Common myeloid progenitor, CD34-positive (primary cell): ENCODE data around the gene HERC3.

Experiments used
- CTCF ChIA-PET: fragments of 350-600 bp; sonication (Branson Sonifier 250); formaldehyde crosslinking; loops from one replicate; lab custom pipeline; 2021; ENCODE audit warnings: antibody characterized with exemption; lab: Charles Lee
- POLR2A ChIA-PET: fragments of 350-600 bp; sonication (Branson Sonifier 250); formaldehyde crosslinking; loops from one replicate; lab custom pipeline; 2021; ENCODE audit warnings: antibody characterized with exemption; lab: Charles Lee
- DNase-seq, 3 donors: peaks; one replicate each; pipeline versions ENCODE4 v3.0.0 to v3.0.0-alpha.2; 2013
- H3K27ac ChIP-seq, 2 experiments: 1 replicate in 1 of 2; 2 replicates in 1 of 2; pipeline ENCODE4 v1.7.0; 2013; ENCODE audit warnings: inconsistent platforms in 2 of 2, low read length in 2 of 2, mild to moderate bottlenecking in 2 of 2, low read depth in 1 of 2, moderate library complexity in 1 of 2; ENCODE audit not compliant: severe bottlenecking in 2 of 2, insufficient read depth in 1 of 2, poor library complexity in 1 of 2
- H3K27me3 ChIP-seq, 5 experiments: replicated peaks in 2 of 5; 1 replicate in 3 of 5; 2 replicates in 2 of 5; pipeline versions ENCODE4 v1.6.1 to v1.7.0; 2013; ENCODE audit warnings: low read length in 4 of 5, mild to moderate bottlenecking in 2 of 5, moderate library complexity in 2 of 5, inconsistent platforms in 1 of 5; ENCODE audit not compliant: insufficient read depth in 5 of 5, control insufficient read depth in 4 of 5
- H3K36me3 ChIP-seq, 4 experiments: 1 replicate in 2 of 4; 2 replicates in 2 of 4; pipeline versions ENCODE4 v1.6.1 to v1.7.0; 2013; ENCODE audit warnings: low read length in 3 of 4, control low read depth in 1 of 4, mild to moderate bottlenecking in 1 of 4; ENCODE audit not compliant: control insufficient read depth in 4 of 4, insufficient read depth in 4 of 4
- H3K4me1 ChIP-seq, 4 experiments: 1 replicate in 3 of 4; 2 replicates in 1 of 4; pipeline versions ENCODE4 v1.6.1 to v1.7.1; 2013; ENCODE audit warnings: low read length in 3 of 4, mild to moderate bottlenecking in 3 of 4, control low read depth in 1 of 4, inconsistent platforms in 1 of 4, moderate library complexity in 1 of 4; ENCODE audit not compliant: control insufficient read depth in 4 of 4, insufficient read depth in 4 of 4; ENCODE audit errors: control extremely low read depth in 1 of 4
- H3K4me3 ChIP-seq, 7 experiments: 1 replicate in 4 of 7; 2 replicates in 3 of 7; pipeline versions ENCODE4 v1.5.1 to v1.7.0; 2013; ENCODE audit warnings: mild to moderate bottlenecking in 7 of 7, low read length in 6 of 7, moderate library complexity in 6 of 7, inconsistent platforms in 2 of 7, low read depth in 2 of 7, control low read depth in 1 of 7; ENCODE audit not compliant: insufficient read depth in 4 of 7, control insufficient read depth in 1 of 7; ENCODE audit errors: extremely low read depth in 1 of 7
- H3K9me3 ChIP-seq, 5 experiments: 1 replicate in 4 of 5; 2 replicates in 1 of 5; pipeline versions ENCODE4 v1.6.1 to v1.7.1; 2013; ENCODE audit warnings: low read length in 4 of 5, mild to moderate bottlenecking in 2 of 5, inconsistent platforms in 1 of 5, low read depth in 1 of 5, moderate library complexity in 1 of 5; ENCODE audit not compliant: control insufficient read depth in 4 of 5, insufficient read depth in 2 of 5; ENCODE audit errors: control extremely low read depth in 1 of 5
- WGBS: methylation state at CpG from one replicate; pipeline ENCODE4 v1.1.5; 2013; ENCODE audit not compliant: insufficient coverage; 5-methylcytosine and 5-hydroxymethylcytosine counted together

Gene HERC3

DNA sequence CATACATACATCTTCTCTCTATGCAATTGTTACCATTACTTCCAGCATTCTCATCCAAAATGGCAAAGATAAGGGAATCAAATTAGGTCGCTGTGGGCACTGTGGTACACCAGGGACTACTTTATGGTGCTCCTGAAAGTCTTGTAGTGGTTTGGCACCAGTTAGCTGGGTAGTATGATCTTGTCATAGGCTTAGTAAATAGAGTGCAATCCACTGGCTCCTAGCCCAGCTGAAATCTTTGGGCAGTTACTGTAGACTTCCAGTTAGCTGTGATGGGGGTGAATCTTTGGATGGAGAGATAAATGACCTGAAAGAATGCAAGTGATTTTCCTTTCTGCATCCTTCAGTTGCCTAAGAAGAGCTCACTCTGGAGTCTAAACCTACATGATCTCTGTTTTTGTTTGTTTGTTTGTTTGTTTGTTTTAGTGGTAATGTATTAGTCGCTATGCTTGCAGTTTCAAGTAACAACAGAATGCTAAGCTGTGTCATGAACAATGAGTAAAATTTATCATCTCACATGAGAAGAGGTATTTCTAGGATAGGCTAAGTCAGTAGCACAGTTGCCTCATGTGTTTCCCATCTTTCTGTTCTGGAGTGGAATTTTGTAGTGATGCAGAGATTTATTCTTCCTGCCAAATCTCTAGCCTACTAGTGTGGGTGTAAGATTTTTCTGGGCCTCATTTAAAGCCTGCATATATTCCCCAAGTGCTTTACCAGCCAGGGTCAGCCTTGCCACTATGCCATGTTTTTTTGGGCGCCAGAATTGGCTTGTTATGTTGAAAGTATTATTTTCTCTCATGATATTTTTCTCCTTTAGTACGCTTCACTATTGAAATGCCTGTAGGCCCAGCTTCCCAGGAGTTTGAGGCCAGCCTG lies 24.2 kb downstream of the HERC3 start:
- DNase-seq: no peak
- WGBS: 100% methylated on average over 2 of the region's 4 CpGs
- no peaks in the 10 kb centered on the region for H3K27me3 ChIP-seq
- H3K27ac ChIP-seq: no peak overlapping the region
- peaks cover 13 to 29% (median 21%) of the 10 kb centered on the region in 4 experiments for H3K4me1 ChIP-seq
- peaks cover 0 to 6% (median 3%) of the 10 kb centered on the region in 4 experiments for H3K36me3 ChIP-seq
- H3K4me3 ChIP-seq: no peak overlapping the region
- H3K9me3 ChIP-seq: peaks cover 0 to 2% (median 0%) of the 10 kb centered on the region in 5 experiments
- CTCF ChIA-PET: interaction anchor here (0.8 to 2.5 kb wide), 5 partner anchors 9 to 77 kb away, joined by 3 to 6 read pairs (median 3); no protein-coding TSS in a partner anchor
- POLR2A ChIA-PET: no interaction called here

DNA sequence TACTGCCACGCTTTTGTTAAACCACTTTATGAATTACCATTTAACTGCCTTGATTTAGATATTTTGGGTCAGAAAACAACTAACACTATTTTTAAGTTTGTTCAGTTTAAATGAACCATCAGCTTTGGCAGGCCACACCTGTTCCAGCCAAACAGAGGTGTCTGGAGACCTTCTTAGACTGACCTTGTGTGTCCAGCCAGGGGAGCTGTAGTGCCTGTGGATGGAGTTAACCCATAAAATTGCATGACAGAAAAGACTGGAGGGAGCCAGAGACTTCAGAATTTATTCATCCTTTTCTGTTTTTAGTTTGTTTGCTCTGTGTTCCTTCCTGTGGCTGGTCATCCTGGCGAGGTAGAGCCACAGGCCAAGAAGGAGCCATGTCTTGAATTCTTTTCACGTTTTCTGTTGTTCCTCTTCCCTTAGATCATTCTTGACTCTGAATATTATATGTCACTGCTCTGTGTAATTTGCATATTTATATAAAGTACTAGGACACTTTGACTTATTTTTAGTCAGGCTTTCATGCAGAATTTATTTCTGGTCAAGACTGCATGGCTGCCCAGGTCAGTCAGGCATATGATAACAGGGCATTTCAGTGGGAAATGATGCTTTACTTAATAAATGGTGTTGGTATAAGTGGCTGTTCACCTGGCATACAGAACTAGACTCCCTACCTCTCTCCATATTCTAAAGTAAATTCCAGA lies 26.7 kb downstream of the HERC3 start:
- peaks cover 0 to 11% (median 3%) of the 10 kb centered on the region in 5 experiments for H3K9me3 ChIP-seq
- 90% methylated on average over 2 of the region's 3 CpGs for WGBS
- ChIA-PET POLR2A (interaction anchor here (0.7 kb wide), 1 partner anchor 29 kb away, joined by 3 read pairs; no protein-coding TSS in a partner anchor), CTCF (interaction anchor here (1.5 kb wide), 1 partner anchor 19 kb away, joined by 3 read pairs; no protein-coding TSS in a partner anchor)
- DNase-seq: no peak
- peaks cover 7 to 21% (median 14%) of the 10 kb centered on the region in 4 experiments for H3K36me3 ChIP-seq
- H3K27me3 ChIP-seq: no peaks in the 10 kb centered on the region
- no peak overlapping the region for H3K4me3 ChIP-seq
- H3K4me1 ChIP-seq: peaks cover 0 to 4% (median 1%) of the 10 kb centered on the region in 4 experiments
- no peak overlapping the region for H3K27ac ChIP-seq

DNA sequence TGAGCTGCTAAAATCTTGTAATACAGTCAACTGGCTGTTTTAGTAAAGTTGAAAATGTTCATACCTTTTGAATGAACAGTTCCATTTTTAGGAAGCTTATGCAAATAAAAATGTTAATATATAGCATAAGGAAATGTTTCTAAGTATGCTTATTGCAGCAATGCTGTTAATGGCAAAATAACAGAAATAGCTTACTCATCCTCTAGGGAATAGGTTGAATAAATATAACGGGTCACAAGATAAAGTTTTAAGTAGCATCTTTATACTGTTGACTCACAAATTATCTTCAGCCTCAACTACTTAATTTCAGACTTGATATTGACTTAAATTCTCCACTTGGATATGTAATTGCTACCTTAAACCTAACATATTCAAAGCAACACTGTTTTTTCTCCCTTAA lies 27.7 kb downstream of the HERC3 start:
- Histone ChIP-seq H3K4me3 (no peak overlapping the region), H3K36me3 (peaks cover 7 to 23% (median 14%) of the 10 kb centered on the region in 4 experiments), H3K27ac (no peak overlapping the region), H3K27me3 (no peaks in the 10 kb centered on the region), H3K9me3 (peaks cover 0 to 19% (median 8%) of the 10 kb centered on the region in 5 experiments), H3K4me1 (no peaks in the 10 kb centered on the region)
- CTCF ChIA-PET: no interaction called here
- no peak for DNase-seq
- POLR2A ChIA-PET: no interaction called here
- WGBS: 100% methylated on average over 1 of the region's 1 CpG

DNA sequence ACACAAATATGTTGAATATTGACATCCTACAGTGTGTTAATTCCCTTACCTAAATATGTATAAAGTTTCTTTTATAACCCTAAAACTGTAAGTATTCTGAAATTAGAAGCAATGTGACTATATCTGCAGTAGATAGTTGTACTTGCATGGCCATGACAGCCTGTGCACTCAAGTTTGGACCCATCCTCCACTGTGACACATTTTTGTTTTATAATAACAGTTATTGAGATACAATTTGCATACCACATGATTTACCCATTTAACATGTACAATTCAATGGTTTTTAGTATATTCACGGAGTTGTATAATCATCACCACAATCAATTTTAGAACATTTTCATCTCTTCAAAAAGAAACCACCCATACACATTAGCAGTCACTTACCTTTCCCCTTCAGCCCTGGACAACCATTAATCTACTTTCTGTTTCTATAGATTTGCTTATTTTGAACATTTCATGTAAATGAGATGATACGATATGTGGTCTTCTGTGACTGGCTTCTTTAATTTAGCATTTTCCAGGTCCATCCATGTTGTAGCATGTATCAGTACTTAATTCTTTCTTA lies 29.6 kb downstream of the HERC3 start:
- peaks cover 0 to 19% (median 8%) of the 10 kb centered on the region in 5 experiments for H3K9me3 ChIP-seq
- H3K4me3 ChIP-seq: no peak overlapping the region
- no peak for DNase-seq
- ChIA-PET CTCF (interaction anchor here (1.3 kb wide), 1 partner anchor 37 kb away, joined by 4 read pairs; no protein-coding TSS in a partner anchor), POLR2A (no interaction called here)
- no CpG with 5 or more reads among the region's 2 CpGs for WGBS
- H3K4me1 ChIP-seq: no peaks in the 10 kb centered on the region
- no peaks in the 10 kb centered on the region for H3K27me3 ChIP-seq
- peaks cover 5 to 23% (median 14%) of the 10 kb centered on the region in 4 experiments for H3K36me3 ChIP-seq
- no peak overlapping the region for H3K27ac ChIP-seq

DNA sequence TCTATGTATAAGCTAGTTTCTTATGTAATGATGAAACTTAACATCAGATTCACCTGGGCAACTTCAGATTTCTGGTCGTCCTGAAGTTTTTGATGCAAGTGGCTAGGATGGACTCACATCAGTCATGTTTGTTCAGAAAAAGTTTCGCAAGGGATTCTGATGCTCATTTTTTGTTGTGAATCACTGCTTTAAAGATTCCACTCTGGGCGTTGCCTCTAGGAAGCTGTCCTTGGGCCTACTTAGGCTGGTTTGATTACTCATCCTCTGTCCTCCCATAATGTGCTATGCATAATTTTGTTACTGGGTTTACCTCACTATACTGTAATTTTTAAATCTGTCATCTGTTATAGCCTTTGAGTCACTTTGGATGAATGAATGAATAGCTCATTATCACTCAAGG lies 30.8 kb downstream of the HERC3 start:
- ChIA-PET CTCF (interaction anchor here (1.2 to 1.3 kb wide), 3 partner anchors 10 to 50 kb away, joined by 3 to 4 read pairs (median 4); no protein-coding TSS in a partner anchor), POLR2A (no interaction called here)
- Histone ChIP-seq H3K4me1 (no peaks in the 10 kb centered on the region), H3K4me3 (no peak overlapping the region), H3K27me3 (no peaks in the 10 kb centered on the region), H3K27ac (no peak overlapping the region), H3K36me3 (peaks cover 5 to 23% (median 14%) of the 10 kb centered on the region in 4 experiments), H3K9me3 (peaks cover 0 to 19% (median 8%) of the 10 kb centered on the region in 5 experiments)
- 96% methylated on average over 3 of the region's 3 CpGs for WGBS
- no peak for DNase-seq

DNA sequence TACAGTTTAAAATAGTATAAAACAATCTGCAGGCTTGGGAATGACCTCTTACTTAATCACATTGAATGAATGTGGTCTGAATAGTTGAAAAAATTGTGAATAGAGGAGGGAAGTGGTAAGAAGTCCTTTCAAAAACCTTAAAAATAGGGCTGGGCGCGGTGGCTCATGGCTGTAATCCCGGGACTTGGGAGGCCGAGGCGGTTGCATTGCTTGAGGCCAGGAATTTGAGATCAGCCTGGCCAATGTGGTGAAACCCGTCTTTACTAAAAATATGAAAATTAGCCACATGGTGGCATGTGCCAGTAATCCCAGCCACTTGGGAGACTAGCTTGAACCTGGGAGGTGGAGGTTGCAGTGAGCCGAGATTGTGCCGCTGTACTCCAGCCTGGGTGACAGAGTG lies 36.5 kb downstream of the HERC3 start:
- WGBS: 96% methylated on average over 6 of the region's 8 CpGs
- Histone ChIP-seq H3K4me1 (no peaks in the 10 kb centered on the region), H3K27ac (no peak overlapping the region), H3K36me3 (peaks cover 0 to 6% (median 2%) of the 10 kb centered on the region in 4 experiments), H3K9me3 (peaks cover 0 to 24% (median 7%) of the 10 kb centered on the region in 5 experiments), H3K27me3 (no peaks in the 10 kb centered on the region), H3K4me3 (no peak overlapping the region)
- ChIA-PET POLR2A (no interaction called here), CTCF (no interaction called here)
- no peak for DNase-seq
